ENCODE data around the gene BCAS1.
A peak's percentile ranks its signal among the peaks of the same experiment; 100 is the strongest.

Gene BCAS1

GRCh38 chr20:54076259-54076658, 5.9 kb upstream of the BCAS1 start:
- no peak for DNase-seq

GRCh38 chr20:54075322-54075721, 4.9 kb upstream of the BCAS1 start:
- DNase-seq = no peak

- no peak for DNase-seq
These were observed 4.1 kb upstream of the BCAS1 start for GRCh38 chr20:54074511-54074910.

GRCh38 chr20:54073288-54073687, 2.9 kb upstream of the BCAS1 start:
- DNase-seq = no peak

- DNase-seq = no peak
These were observed 858 bp downstream of the BCAS1 start for GRCh38 chr20:54069501-54069971.

GRCh38 chr20:54068966-54069365, 1.4 kb downstream of the BCAS1 start:
- no peak for DNase-seq

- DNase-seq = no peak
These were observed 1.9 kb downstream of the BCAS1 start for GRCh38 chr20:54068495-54068894.

GRCh38 chr20:54067606-54068174, 2.7 kb downstream of the BCAS1 start:
- no peak for DNase-seq

- no peak for DNase-seq
These were observed 4.8 kb downstream of the BCAS1 start for GRCh38 chr20:54065601-54066038.

- no peak for DNase-seq
These were observed 5.5 kb downstream of the BCAS1 start for GRCh38 chr20:54064939-54065338.

GRCh38 chr20:54063992-54064676, 6.3 kb downstream of the BCAS1 start:
- DNase-seq = peak; percentile 48

- DNase-seq = no peak
These were observed 6.8 kb downstream of the BCAS1 start for GRCh38 chr20:54063580-54063979.

- peak; percentile 41 for DNase-seq
These were observed 7.5 kb downstream of the BCAS1 start for GRCh38 chr20:54062812-54063280.

GRCh38 chr20:54061101-54061881, 9.1 kb downstream of the BCAS1 start:
- no peak for DNase-seq

GRCh38 chr20:54059691-54060364, 10.6 kb downstream of the BCAS1 start:
- DNase-seq = no peak

GRCh38 chr20:54058420-54059139, 11.8 kb downstream of the BCAS1 start:
- no peak for DNase-seq

GRCh38 chr20:54056762-54057639, 13.4 kb downstream of the BCAS1 start:
- no peak for DNase-seq

- DNase-seq = no peak
These were observed 15.9 kb downstream of the BCAS1 start for GRCh38 chr20:54054516-54054915.

- no peak for DNase-seq
These were observed 19.3 kb downstream of the BCAS1 start for GRCh38 chr20:54051068-54051467.

GRCh38 chr20:54048891-54049545, 21.4 kb downstream of the BCAS1 start:
- DNase-seq = no peak

GRCh38 chr20:54048481-54048880, 21.9 kb downstream of the BCAS1 start:
- no peak for DNase-seq

Measured in CD4-positive, alpha-beta T cell treated with Interleukin-10 for 1 hour (primary cell).